Measurements from ENCODE around the gene KLHDC10.

DNA sequence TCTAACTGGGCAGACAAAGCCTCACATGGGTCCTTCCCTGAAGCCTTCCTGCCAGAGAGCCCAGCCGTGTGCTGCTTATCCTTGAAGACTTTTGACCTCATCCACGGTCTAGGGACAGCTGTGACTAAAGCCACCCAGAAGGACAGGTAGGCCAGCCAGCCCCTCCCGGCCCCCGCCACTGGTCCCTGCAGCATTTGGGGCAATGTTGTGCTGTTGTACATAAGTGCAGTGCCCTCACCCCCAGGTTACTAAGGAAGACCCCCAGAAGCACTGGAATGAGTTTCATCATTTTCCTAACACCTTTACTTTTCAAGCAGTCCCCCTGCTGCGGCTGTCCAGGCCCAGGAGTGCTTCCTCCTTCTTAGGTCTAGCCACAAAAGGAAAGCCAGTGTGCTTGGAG is 91.9 kb downstream of the KLHDC10 start:
- TF ChIP-seq, protein P1, sequence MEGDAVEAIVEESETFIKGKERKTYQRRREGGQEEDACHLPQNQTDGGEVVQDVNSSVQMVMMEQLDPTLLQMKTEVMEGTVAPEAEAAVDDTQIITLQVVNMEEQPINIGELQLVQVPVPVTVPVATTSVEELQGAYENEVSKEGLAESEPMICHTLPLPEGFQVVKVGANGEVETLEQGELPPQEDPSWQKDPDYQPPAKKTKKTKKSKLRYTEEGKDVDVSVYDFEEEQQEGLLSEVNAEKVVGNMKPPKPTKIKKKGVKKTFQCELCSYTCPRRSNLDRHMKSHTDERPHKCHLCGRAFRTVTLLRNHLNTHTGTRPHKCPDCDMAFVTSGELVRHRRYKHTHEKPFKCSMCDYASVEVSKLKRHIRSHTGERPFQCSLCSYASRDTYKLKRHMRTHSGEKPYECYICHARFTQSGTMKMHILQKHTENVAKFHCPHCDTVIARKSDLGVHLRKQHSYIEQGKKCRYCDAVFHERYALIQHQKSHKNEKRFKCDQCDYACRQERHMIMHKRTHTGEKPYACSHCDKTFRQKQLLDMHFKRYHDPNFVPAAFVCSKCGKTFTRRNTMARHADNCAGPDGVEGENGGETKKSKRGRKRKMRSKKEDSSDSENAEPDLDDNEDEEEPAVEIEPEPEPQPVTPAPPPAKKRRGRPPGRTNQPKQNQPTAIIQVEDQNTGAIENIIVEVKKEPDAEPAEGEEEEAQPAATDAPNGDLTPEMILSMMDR (conservative IDR thresholded peaks at IDR 0.05 in 1 of 2, IDR thresholded peaks at IDR 0.05 in 1 of 2; ENCODE audit: low read depth in 1 of 2, low read length in 2 of 2), result no peak
- TF ChIP-seq EZH2 (IDR thresholded peaks at IDR 0.05; ENCODE audit: low read length, missing control alignments), result no peak
